ENCODE results near the gene ST14.
"Not testable (repeated sequence)": the region's sequence is repeated elsewhere in the genome, so short reads cannot be mapped to it uniquely, and the experiment has no call there.

Gene ST14

DNA sequence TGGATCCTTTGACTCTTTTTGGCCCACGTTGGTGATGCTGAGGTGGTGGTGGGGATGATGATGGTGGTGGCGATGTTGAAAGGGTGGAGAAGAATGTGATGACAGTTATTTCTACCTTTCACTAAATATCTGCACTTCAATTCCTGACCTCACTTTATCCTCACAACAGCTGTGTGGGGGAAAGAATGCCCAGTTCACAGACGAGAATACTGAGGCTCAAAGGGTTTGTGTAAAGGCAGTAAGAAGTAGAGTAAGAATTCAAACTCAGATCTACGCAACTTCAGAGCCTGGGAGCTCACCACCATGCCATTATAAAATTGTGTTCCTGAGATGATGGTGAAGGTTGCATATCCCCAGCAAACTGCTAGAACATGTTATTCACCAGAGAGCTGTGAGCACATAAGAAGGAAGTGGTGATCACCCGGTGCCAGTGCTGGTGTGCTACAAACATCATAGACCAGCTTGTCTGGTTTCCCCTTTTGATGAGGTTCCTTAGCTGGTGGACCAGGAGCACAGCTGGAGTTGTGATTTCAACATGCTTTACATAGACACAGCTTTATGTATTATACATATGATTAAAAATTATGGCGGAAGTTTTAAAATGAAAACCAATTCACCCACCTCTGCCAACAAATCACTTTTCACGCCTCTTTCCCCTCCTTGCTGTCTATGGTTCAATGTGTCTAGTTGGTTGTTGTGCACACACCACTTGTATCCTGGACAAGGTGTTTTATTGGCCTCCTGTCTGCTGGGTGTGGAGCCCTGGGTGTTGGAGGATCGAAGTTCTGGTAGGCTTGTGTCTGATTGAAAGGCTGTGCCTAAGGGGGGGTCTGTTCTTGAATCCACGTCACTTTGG lies 6.2 kb downstream of the ST14 start:
- peak; percentile 49 for DNase-seq

DNA sequence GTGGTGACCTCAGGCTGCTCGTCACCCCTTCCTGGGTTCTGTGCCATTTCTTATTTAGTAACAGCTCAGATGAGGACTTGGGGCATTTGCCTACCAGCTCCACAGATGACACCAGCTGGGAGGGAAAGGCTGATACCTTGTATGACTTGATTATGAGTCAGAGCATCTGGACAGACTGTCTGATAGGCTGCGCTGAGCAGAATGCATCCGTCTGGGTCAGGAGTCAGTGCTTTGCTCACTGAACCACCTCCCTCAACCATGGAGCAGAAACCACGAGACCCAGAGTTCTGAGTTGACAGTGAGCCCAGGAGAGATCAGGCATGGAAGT lies 6.8 kb downstream of the ST14 start:
- peak; percentile 92 for DNase-seq

DNA sequence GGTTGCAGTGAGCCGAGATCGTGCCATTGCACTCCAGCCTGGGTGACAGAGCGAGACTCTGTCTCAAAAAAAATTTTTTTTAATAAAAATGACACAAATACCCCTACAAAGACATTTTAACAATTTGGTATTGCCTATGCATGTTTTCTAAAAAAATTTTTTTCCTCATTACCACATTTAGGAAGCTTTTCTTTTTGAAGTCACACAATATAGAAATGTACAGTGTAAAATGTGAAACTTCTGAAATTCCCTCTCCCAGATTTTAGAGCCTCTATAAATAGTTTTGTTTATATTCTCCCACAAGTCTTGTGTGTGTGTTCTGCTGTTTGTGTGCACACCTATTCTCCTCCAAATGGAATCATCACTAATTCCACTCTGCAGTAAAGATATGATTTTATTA lies 7.6 kb downstream of the ST14 start:
- DNase-seq, result no peak

DNA sequence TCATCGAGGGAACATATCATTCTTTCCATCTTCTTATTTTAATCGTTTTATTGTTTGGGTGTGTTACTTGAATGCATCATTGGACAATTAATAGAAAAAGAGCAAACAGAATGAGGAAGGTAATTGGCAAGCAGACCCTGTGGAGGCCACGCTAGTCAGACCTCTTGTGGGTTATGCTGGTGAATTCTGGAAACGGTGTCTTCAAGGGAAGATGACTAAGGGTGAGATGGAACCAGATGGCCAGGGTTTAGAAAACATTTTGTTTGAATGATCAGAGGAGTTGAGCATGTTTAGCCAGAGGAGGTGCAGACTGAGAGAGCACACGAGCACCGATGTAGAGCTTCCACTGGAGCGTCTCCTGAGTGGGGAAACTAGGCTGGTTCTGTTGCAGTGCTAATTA lies 8.5 kb downstream of the ST14 start:
- DNase-seq, result no peak

DNA sequence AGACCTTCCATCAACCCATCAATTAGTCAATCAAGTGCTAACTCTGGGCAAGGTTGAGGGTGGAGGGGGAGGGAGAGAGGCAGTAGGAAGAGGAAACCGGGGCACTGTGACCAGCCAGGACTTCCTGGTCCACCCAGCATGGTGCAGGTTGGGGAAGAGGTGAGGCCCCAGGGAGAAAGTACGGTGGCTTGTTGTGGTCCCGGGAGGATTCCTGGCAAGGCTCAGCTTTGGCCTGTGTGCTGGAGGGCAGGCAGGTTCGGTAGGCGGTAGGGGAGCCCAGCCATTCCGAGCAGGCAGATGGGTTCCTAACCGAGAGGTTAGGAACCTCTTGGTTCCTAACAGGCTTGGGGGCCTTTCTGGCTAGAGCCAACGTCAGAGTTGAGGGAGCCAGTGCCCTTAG lies 10.8 kb downstream of the ST14 start:
- DNase-seq, result no peak

DNA sequence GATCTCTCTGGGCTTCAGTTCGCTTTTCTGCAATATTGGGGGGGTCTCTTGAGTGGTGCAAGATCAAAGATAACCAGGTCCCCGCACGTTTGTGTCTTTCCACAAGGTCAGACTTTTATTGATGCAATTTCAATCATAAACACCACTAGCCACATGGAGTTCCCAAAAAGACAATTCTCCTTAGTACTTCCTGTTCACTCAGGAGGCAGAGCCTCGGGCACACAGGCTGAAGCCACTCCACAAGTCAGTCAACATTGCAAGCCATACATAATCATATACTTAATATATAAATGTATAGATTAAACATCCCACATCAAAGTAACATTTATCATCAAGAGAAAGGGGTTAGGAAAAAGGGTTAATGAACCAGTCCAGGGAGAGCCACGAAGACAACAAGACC lies 12.0 kb downstream of the ST14 start:
- peak; percentile 18 for DNase-seq

DNA sequence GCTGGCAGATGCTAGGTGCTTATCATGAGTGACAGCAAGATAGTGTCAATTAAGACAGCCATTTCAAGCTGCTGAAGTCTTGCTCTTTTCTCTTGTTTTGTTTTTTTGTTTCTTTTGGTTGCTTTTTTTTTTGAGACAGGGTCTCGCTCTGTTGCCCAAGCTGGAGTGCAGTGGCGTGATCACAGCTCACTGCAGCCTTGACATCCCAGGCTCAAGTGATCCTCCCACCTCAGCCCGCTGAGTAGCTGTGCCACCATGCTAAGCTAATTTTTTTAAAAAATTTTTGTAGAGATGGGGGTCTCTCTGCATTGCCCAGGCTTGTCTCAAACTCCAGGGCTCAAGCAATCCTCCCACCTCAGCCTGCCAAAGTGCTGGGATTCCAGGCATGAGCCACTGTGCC lies 12.4 kb downstream of the ST14 start:
- not testable (repeated sequence) for DNase-seq

DNA sequence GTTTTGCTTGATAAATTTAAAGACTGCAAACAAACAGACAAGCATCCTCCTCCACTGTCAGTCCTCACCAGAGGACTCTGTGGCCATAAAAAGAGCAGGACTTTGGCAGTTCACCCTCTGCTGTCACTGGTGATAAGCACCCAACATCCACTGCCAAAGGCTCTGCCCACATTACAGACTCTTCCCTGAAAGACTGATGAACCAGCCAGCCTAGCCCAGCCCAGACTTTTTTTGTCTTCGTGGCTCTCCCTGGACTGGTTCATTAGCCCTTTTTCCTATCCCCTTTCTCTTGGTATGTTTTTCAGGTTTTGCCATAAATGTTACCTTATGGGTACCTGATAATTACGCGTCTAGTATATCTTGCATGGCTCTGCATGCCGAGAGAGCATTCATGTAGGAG lies 15.1 kb downstream of the ST14 start:
- DNase-seq, result no peak

DNA sequence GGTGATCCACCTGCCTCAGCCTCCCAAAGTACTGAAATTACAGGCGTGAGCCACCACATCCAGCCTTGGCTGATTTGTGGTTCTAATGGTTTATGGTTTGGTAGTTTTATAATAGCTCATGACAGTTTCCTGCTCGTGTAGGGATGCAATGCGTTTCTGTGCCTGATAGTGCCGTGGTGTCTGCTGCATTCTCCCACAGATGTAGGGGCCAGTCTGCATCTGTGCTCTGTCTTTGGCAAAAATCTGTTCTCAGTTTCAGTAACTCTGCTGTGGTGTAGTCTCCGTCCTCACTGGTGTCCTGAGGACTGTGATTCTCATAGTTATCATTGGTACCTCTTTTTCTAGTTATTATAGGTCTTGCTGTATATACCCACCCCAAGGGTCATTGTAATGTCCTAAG lies 16.3 kb downstream of the ST14 start:
- DNase-seq, result no peak

DNA sequence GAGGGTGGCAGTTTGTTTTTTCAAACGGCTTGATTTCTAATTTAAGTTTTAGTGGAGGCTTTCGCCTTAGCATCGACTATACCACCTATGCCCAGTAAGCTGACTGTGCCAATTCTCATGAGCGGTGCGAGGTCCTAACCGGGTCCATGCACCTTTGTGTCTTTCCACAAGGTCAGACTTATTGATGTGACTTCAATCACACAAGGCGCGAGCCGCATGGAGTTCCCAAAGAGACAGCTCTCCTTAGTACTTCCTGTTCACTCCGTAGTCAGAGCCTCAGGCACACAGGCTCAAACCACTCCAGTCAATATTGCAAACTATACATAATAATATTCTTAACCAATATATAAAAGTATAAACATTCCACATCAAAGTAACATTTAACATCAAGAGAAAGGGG lies 18.2 kb downstream of the ST14 start:
- peak; percentile 65 for DNase-seq

DNA sequence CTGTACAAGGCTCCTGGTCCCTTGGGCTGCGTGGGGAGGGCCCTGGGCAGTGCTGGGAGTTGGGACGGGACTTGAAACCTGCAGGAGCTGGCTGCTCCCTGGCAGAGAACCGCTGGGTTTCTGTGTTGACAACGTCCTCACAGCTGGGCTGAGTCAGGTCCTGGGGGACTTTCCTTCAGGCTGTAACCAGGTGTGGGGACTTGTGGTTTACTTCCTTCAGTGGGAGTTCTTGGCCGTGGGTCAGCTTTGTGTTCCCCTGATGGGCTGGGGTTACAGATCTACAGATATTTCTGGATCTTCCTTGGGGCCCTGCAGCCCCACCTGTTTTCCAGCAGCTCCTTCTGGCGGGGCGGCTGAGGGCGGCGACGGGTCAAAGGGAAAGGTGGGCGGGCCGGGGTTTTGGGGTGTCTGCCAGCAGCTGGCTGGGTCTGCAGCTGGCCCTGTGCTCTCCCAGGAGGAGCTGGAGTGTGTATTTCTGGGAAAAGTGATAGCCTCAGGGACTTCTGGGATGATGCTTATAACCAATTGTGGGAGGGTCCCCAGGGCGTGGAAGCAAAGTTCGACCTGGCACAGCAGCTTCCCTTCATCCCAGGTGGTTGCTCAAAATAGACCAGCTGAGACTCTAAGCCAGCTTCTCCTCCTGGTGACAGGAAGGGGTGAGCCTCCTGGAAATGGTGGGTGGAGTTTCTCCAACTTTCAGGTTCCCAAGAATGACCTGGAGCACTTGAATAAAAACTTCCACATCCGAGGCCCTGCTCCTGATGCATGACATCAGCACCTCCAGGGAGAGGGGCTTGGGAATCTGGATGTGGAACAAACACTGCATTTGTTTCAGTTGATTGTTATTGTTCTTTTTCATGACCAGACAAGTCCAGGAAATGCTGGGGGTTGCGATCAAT lies 19.1 kb downstream of the ST14 start:
- DNase-seq, result peak; percentile 76

DNA sequence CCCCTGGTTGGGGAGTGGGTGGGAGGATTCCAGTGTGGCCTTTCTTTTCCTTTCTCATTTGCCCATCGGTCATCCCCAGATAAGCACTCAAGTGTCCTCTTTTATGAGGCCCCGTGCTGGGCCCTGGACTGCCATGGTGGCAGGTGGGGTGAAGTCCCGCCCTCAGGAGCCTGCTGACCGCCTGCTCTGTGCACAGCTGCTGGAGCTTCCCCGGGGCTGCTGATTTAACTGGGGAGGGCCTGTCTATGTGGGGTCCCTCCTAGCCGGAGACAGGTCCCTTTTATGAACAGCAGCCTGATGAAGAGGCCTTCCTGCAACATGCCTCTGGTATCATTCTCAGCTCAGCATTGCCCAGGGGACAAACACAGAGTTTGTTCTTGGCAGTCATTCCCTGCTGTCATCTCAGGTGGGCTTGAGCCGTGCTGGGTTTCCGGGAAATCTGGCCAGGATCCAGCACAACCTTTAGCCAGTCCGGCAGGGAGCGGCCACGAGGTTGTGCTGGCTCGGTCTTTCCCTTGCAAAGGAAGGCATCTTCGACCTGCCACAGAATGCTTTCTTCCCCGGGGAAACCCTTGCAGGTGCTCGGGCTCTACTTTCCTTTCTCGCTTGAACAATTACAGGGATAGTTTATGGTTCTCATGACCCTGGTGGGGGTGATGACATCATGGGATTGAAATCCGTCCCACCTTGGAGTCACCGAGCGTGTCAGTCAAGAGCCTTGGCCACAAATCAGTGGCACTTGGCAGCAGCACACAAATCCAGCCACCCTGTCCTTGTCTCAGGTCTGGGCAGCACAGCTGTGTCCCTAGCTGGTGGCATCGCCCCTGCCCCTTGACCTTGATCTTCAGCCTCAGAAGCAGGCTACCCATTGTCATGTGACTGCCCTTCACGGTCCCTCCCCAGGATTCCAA lies 20.1 kb downstream of the ST14 start:
- peak; percentile 88 for DNase-seq

DNA sequence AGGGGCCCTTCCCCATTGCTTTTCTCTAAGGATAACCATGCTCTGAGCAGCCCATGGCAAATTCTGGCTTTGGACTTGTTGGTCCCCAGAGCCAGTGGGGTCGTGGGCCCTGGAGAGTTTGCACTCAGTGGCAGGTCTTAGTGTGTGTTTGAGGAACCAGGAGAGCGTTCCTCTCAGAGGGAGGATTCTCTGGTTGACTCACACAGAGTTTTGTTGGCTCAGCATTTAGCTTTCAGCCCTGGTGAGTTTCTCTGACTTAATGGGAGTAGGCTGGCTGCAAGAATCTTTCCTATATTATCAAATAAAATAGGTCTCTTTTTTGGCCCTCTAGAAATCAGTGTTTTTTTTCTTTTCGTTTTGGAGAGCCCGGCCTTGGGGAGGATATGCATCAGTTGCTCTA lies 20.9 kb downstream of the ST14 start:
- peak; percentile 85 for DNase-seq

DNA sequence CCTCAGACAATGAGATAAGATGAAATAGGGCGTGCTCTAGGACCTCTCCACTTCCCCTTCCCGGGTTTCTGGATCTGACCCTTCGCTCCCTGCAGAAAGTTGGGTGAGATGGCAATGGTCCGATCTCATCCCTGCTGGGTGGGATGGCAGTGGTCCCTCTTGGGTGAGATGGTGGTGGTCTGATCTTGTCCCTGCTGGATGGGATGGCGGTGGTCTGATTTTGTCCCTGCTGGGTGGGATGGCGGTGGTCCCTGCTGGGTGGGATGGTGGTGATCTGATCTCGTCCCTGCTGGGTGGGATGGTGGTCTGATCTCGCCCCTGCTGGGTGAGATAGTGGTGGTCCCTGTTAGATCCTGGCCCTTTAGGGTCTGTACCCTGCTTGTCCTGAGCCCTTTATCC lies 21.3 kb downstream of the ST14 start:
- DNase-seq, result no peak

DNA sequence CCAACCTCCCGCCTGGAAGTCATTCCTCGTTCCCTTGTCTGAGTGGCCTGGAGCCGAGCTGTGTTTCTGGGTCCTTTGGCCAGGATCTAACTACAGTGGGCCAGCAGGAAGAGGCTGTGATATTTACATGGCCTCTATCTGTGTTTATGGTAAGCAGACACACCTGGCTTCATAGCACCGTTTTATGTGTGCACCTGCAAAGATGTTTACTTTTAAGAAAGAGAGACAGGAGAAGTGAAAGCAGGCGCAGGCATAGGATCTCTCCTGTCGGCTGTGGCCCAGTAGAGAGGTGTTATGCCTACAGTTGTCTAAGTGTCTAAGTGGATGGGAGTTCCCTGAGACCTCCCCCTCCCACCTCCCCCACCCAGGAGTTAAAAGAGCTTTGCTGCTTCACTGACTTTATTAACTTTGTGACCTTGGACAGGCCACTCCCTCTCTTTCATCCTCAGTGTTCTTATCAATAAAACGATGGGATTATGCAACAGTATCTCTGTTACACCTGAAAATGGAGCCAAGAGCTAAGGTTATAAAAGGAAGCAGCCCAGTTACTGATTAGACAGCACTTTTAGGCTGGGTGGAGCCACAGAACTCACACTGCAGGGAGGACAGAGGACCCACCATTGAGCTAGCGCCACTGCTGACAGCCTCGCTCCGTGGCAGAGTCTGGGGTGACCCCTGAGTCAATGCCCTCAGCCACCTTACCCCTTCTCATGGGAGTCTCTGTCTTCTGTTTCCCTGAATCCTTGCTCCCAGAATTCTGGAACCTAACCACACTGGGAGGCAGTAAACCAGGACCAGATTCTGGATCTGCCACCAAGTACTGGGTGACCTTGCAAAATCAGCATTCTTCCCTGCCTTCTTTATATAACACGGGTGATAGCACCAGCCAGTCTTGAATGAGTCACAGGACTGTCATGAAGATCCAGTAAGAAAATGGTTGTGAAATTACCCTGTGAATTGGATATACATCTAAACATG lies 22.0 kb downstream of the ST14 start:
- peak; percentile 98 for DNase-seq

DNA sequence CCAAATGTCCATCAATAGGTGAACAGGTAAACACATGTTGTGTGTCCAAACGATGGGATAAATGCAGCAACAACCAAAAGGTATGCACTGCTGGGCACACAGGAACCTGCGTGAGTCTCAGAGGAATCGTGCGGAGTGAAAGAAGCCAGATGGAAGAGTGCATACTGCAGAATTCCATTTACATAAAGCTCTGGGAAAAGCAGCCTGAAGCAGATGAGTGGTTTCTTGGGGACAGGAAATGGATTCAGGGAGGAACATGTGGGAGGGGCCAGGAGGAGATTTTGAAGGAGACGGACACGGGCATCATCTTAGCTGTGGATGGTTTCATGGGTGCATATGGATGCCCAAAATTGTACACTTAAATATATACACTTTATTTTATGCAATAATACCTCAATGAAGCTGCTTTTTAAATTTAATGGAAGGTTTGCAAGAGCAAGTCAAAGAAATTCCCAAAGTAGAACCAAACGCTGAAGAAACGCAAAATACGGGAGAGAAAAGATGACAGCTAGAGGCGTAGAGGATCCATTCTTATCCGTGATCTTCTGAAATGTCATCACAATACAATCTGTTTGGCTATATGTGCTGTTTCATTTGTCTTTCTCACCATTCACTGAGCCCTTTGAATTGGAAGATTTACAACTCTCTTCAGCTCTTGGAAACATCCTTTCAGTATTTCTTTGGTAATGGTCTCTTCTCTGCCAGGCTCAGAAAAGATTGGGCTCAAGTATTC lies 24.5 kb downstream of the ST14 start:
- no peak for DNase-seq

DNA sequence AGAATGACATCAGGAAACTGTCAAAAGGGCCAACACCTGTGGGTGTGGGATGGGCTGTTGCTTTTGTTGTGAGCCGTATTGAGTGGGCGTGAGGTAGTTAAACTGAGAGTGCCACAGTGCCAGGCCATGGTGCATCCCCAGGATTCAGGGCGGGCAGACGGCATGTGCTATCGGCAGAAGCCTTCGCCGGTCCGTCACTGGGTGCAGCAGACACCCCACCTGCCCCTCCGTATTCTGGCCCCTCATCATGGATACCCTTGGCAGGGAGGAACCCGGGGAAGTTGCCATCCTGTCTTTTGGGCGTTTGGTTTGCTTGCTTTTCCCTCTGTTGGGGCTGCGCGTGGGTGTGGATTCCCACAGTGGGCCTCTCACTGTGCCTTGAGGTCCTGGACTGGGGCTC lies 27.5 kb downstream of the ST14 start:
- no peak for DNase-seq

DNA sequence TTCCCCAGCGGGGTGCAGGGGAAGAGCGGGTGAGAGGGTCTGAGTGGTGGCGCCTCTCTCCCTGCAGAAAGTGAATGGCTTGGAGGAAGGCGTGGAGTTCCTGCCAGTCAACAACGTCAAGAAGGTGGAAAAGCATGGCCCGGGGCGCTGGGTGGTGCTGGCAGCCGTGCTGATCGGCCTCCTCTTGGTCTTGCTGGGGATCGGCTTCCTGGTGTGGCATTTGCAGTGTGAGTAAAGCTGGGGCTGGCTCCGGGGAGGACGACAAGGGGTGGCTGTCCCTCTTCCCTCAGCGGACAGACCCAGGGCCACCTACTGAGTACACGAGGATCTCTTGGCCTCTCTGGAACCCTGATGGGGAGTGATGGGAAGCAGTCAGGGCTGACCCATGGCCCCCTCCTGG lies 28.5 kb downstream of the ST14 start:
- no peak for DNase-seq

DNA sequence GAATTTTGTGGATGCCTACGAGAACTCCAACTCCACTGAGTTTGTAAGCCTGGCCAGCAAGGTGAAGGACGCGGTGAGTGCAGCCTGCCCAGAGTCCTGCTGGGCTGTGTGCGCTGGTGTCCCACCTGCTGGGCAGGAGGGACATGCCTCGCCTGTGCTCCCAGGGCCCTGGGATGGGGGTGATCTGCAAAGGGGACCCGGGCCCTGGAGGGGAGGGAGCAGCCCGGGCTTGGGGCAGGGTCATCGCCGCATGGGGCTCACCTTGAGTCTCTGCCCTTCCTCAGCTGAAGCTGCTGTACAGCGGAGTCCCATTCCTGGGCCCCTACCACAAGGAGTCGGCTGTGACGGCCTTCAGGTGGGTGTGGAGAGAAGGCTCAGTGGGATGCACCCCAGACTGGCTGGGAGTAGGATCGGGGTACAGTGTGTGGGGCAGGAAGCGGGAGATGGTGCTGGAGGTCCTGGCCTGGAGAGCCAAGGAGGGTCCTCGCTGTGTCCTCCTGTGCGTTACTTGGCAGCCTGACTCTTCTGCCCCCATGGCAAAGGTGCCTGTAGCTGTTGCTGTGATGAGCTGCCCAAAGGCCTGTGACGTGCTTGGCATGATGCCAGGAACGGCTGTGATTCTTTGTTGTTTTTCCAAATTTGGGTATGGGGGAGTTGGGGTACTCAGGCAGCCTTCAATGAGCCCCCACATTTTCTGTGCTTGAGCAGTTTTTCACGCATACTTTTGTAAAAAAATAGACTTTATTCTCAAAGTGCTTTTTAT lies 29.2 kb downstream of the ST14 start:
- DNase-seq, result no peak

DNA sequence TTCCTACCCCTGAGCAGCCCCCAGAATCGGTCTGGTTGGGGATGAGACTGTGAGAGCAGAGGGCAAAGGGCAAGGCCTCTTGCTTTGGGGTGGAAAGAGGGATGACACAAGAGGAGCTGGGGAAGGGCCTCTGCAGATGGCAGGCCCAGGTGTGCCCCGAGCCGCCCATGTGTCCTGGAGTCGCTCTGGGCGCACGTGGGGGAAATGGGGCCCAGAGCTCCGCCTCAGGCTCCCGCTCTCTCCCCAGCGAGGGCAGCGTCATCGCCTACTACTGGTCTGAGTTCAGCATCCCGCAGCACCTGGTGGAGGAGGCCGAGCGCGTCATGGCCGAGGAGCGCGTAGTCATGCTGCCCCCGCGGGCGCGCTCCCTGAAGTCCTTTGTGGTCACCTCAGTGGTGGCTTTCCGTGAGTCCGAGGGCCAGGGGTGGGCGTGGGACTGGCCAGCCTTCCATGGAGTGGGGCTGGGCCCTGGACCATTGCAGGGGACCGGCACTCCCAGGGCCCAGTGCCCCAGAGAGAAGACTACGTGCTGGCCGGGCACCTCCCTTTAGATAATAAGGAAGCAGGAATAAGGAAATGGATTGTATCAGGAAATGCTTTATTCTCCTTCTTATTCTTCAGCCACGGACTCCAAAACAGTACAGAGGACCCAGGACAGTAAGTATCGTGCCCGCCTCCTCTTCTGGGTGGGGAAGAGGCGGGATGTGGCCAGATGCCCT lies 30.1 kb downstream of the ST14 start:
- no peak for DNase-seq
